Measurements from ENCODE around the gene NRP1. TPM values are rescaled to one million over a fixed set of nuclear protein-coding genes. Genes with fewer than 3 reads are reported as not detected.
A peak's percentile ranks its signal among the peaks of the same experiment; 100 is the strongest.

The NRP1 gene
- polyA plus RNA-seq, 1 of the 3 experiments (the other 2 are of a cell fraction): 129 TPM

- Histone ChIP-seq H3K4me1 (ENCODE audit: control insufficient read depth in 1 of 2, insufficient read depth in 2 of 2, low read depth in 1 of 2, low read length in 1 of 2) (peaks cover 2 to 44% of the 10 kb centered on the region in 2 experiments), H3F3A (replicated peaks; ENCODE audit: insufficient read depth) (peaks cover 59% of the 10 kb centered on the region), H3K9me2 (no peaks in the 10 kb centered on the region), H3K79me2 (ENCODE audit: insufficient read depth) (peaks cover 72% of the 10 kb centered on the region), H3K27me3 (ENCODE audit: insufficient read depth) (no peaks in the 10 kb centered on the region), H3K9ac (peak overlapping the region; percentile 5; the same call in 1 of the 2 replicates), H3K9me3 (no peaks in the 10 kb centered on the region), H4K20me1 (ENCODE audit: insufficient read depth) (peaks cover 3% of the 10 kb centered on the region; the same call in 1 of the 2 replicates), H3K36me3 (replicated peaks in 1 of 2; ENCODE audit: control insufficient read depth in 1 of 2, insufficient read depth in 2 of 2, low read length in 1 of 2) (peaks cover 42 to 88% of the 10 kb centered on the region in 2 experiments), H3K27ac (ENCODE audit: low read depth in 2 of 2, low read length in 1 of 2) (peak overlapping the region in 1 of 2 experiments; percentile 95; a peak in 2 of 4 replicates), H3K4me3 (ENCODE audit: low read depth in 2 of 2, low read length in 1 of 2) (no peak overlapping the region), H3K4me2 (no peak overlapping the region), H2AFZ (ENCODE audit: low read depth) (no peak overlapping the region)
- ChIA-PET POLR2A (no interaction called here), CTCF (interaction anchor here (0.7 to 0.8 kb wide), 2 partner anchors 18 to 53 kb away, joined by 3 read pairs; no protein-coding TSS in a partner anchor)
- TF ChIP-seq ZBTB33 (IDR thresholded peaks at IDR 0.05; ENCODE audit: borderline replicate concordance, low read depth) (no peak), USF1 (IDR thresholded peaks at IDR 0.05; ENCODE audit: borderline replicate concordance, low read depth) (no peak), MEF2A (IDR thresholded peaks at IDR 0.05; ENCODE audit: borderline replicate concordance, low read depth) (no peak), SIN3A (IDR thresholded peaks at IDR 0.05; ENCODE audit: borderline replicate concordance, low read depth, low read length) (no peak), RAD21 (IDR thresholded peaks at IDR 0.05; ENCODE audit: low read length) (no peak), EZH2phosphoT487 (IDR thresholded peaks at IDR 0.05; ENCODE audit: borderline replicate concordance, low read depth) (no peak), CHD2 (IDR thresholded peaks at IDR 0.05; ENCODE audit: low read length, partially characterized antibody) (no peak), RXRA (IDR thresholded peaks at IDR 0.05; ENCODE audit: borderline replicate concordance, low read depth) (no peak), YY1 (IDR thresholded peaks at IDR 0.05; ENCODE audit: low read depth) (no peak), PBX3 (IDR thresholded peaks at IDR 0.05) (no peak), SMC3 (IDR thresholded peaks at IDR 0.05; ENCODE audit: low read depth, low read length) (no peak), ELF1 (IDR thresholded peaks at IDR 0.05) (no peak), FOXM1 (IDR thresholded peaks at IDR 0.05; ENCODE audit: low read depth) (no peak), JUND (IDR thresholded peaks at IDR 0.05) (no peak), CTCF (IDR thresholded peaks at IDR 0.05) (no peak), USF2 (IDR thresholded peaks at IDR 0.05; ENCODE audit: borderline replicate concordance, low read depth, low read length) (no peak)
- WGBS (ENCODE audit: low lambda C conversion rate): 92% methylated on average over 3 of the region's 3 CpGs
- DNase-seq: no peak
These were observed 79.8 kb downstream of the NRP1 start for GRCh38 chr10:33254556-33255160.

Measured in SK-N-SH (cell line).